NOMO-1 treated with dmso at 0.1 percent for 144 hours (cell line): Measurements from ENCODE around the gene PAIP2.
A peak's percentile ranks its signal among the peaks of the same experiment; 100 is the strongest.
"Not testable (repeated sequence)": the region's sequence is repeated elsewhere in the genome, so short reads cannot be mapped to it uniquely, and the experiment has no call there.

Source experiments
- DNase-seq: peaks from one replicate; lab custom pipeline; 2025; ENCODE audit not compliant: unreplicated experiment; lab: John Stamatoyannopoulos, UW

PAIP2 gene

GRCh38 chr5:139341689-139342422, at the start of gene PAIP2:
Gene PAIP2, plus strand, starts transcription at chr5:139341854. Its CDS starts 21,931 bp downstream, at chr5:139363785.
- peak; percentile 99 for DNase-seq

GRCh38 chr5:139293202-139293506, 48.5 kb upstream of the PAIP2 start:
- DNase-seq = no peak

GRCh38 chr5:139293507-139294373, 47.9 kb upstream of the PAIP2 start, which contains the start of gene MATR3:
Gene MATR3, plus strand, starts transcription at chr5:139293740. Its CDS starts 13,676 bp downstream, at chr5:139307416.
- peak; percentile 93 for DNase-seq

DNA sequence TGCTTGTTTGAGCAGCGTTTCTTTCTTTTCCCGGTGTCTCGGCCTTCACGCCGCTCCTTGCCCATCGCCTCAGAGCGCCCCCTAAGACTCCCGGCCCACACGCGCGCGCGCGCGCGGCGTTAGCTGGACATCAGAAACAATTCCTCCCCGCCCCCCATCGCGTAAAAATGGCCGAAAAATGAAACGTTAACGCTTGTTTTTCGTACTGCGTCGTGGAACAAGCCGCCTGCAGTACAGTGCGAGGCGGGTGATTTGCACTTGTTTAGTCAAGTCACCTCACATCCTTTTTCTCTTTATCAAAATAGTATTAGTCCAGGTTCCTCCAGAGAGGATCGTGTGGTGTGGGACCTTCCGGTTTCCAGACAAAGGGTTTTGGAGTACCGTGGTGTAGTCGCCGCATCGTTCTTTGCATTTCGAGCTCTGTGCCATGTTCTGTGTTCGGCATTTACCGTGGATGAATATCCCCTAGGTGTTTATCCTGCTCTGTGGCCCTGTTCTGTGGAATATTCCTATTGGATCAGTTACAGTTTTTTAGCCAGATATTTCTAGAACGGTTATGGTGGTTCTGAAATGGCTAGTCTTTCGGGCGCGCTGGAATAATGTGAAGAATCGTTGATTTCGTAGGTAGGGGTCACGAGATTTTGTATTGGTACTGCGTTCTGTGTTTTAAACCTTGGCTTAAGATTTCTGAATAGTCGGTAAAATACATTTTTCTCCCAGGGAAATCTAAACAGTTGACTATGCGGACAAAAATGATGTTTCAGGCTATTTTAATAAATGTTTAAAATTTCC, 47.1 kb upstream of the PAIP2 start:
- DNase-seq = peak; percentile 38

DNA sequence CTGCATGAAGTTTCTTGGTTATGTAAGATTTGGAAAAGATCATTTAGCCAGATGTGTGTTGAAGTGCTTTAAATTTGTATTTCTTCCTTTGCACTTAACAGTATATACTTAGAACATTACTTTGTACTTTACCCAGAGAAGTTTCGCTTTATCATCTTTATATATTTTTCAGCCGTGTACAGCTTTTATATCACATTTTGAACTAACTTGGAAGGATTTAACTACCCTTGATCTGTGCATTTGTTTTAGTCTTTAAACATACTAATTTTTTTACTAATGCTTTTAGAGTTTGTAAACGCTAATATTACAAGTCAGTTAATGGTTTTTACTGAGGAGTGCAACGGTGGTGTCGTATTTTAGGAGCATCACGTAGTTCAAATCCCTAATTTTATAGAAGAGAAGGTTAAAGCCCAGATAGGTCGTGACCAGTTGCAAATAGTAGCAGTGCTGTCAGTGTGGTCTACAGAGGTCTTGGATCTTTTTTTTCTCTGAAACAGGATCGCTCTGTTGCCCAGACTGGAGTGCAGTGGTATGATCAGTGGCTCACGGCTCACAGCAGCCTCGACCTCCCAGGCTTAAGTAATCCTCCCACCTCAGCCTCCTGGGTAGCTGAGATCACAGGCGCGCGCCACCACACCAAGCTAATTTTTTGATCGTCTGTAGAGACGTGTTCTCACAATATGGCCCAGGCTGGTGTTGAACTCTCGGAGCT, 46.2 kb upstream of the PAIP2 start:
- DNase-seq = no peak

GRCh38 chr5:139296198-139296597, 45.5 kb upstream of the PAIP2 start:
- DNase-seq = no peak

DNA sequence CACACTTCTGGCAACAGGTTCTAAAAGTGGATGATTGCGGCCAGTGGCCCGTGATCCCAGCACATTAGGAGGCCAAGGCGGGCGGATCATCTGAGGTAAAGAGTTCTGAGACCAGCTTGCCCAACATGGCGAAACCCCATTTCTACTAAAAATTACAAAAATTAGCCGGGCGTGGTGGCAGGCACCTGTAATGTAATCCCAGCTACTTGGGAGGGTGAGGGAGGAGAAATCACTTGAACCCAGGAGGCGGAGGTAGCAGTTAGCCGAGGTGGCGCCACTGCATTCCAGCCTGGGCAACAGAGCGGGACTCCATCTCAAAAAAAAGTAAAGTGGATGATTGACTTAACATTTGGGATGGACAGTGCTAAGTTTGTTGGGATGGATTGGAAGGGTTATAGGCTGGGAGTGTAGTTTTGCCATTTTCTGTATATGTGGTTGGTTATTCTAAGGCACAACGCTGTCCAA, 44.8 kb upstream of the PAIP2 start:
- no peak for DNase-seq

- no peak for DNase-seq
Measured at GRCh38 chr5:139297439-139298133, 44.1 kb upstream of the PAIP2 start.

DNA sequence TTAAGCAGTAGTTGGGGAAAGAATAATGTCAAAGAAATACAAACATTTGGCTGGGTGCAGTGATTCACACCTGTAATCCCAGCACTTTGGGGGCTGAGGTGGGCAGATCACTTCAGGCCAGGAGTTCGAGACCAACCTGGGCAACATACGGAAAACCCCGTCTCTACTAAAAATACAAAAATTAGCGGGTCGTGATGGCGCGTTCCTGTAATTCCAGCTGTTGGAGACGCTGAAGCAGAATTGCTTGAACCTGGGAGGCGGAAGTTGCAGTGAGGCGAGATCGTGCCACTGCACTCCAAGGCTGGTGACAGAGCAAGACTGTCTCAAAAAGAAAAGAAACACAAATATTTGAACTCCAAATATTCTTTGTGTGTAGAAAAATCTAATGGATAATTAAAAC, 43.4 kb upstream of the PAIP2 start:
- no peak for DNase-seq

DNA sequence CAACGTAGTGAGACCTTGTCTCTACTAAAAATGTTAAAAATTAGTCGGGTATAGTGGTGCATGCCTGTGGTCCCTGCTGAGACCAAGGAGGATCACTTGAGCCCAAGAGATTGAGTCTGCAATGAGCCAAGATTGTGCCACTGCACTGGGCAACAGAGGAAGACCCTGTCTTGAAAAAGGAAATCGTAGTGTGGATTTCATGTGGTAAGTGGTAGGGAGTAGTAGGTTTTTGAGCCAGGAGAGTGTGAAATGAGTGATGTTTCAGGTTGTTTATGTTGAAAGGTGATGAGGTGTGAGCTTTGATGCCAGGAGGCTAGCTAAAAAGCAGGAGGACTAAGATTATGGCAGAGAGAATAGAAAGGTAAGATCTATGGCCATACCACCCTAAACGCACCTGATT, 42.2 kb upstream of the PAIP2 start:
- DNase-seq = no peak

GRCh38 chr5:139301808-139302499, 39.7 kb upstream of the PAIP2 start:
- no peak for DNase-seq

DNA sequence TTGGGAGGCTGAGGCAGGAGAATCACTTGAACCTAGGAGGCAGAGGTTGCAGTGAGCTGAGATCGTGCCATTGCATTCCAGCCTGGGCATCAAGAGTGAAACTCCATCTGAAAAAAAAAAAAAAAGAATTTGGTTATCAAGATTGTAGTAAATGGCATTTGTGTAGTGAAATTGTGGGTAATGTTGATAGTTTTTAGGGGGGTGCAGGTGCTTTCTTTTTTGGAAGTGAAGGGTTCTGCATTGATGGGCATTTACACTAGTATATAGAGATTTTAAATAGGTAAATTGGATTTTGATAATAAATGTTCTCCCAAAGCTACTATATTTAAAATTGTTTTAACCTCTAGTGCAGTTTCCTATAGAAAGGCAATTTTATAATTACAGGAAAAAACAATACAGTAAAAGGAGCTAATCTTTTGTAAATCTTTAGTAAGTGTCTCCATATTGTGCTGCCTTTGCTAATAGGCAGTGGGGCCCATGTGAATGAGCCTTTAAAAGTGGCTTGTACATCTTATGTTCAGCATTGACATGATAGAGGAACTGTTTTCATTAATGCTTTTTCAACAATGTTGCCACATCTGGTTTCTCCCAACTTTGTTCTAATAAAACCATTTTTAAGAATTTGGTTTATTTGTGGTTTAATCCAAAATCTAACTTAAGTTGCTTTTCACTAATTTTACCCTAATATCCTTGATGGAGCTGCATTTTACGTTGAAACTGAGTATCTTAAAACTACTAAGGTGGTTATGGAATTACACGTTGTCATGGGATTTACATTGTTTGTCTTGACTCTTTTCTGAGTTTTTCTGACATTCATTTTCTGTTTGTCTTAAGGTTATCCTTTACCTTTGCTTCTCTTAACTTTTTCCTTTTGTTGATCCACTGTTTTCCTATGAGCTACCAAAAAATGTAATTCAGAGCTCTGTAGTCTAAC, 37.0 kb upstream of the PAIP2 start:
- DNase-seq = no peak

DNA sequence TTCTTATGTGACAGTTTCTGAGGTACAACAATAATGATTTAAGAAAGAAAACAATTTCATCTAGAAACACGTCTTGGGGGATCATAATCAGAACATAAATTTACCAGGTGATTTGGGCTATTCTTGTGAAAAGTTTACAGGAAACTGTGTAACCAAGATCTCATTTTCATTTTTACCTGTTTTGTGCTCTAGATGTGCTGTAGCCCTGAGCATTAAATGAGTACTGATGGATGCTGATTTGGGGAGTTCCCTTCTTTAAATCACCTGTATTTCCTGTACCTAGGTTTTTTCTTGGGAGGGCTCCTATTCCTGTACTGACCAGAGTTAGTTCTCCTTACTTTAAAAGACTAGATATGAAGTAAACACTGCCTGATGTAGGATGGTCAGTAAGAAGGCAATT, 35.5 kb upstream of the PAIP2 start:
- DNase-seq = no peak

GRCh38 chr5:139306628-139307379, 34.9 kb upstream of the PAIP2 start:
- no peak for DNase-seq

DNA sequence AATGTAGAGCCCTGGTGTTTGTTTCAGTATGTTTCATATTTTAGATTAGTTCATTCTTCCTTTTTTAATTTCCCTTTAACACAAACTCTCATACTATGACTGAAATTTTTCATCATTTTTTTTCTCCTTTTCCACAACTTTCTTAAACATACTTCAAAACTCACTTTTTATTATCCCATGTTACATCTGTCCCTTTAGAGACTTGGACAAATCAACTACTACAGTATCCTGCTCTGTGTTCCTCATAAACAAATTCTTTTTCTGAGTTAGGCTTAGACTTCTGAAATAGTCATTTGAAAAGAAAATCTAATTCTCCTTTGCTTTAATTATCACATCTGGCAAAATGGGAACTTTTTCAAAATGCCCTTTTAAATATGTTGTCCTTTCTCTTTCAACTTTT, 32.9 kb upstream of the PAIP2 start:
- no peak for DNase-seq

- not testable (repeated sequence) for DNase-seq
Measured at GRCh38 chr5:139310715-139311186, 30.9 kb upstream of the PAIP2 start.

GRCh38 chr5:139312075-139312474, 29.6 kb upstream of the PAIP2 start:
- DNase-seq = no peak

- DNase-seq = no peak
Measured at GRCh38 chr5:139314276-139314675, 27.4 kb upstream of the PAIP2 start.
